Peyer's patch (tissue), 4 donors: Measurements from ENCODE around the gene PTCRA.
A peak's percentile ranks its signal among the peaks of the same experiment; 100 is the strongest.

ENCODE experiments used
- POLR2A ChIP-seq, 2 donors: fragments of 450-650 bp; IDR thresholded peaks; one replicate each; pipeline ENCODE4 v1.5.1; 2017; ENCODE audit warnings: antibody characterized with exemption in 2 of 2, mild to moderate bottlenecking in 2 of 2, moderate library complexity in 2 of 2
- TF ChIP-seq, protein P1 (sequence below), 6 experiments: fragments of 450-650 bp in 4 of 6; fragments of 200-600 bp in 2 of 6; sonication (generic) in 1 of 6; IDR thresholded peaks; one replicate each; pipeline ENCODE4 v1.5.1; 2017 to 2019; ENCODE audit warnings: antibody characterized with exemption in 6 of 6, mild to moderate bottlenecking in 3 of 6, moderate library complexity in 1 of 6

DNA sequence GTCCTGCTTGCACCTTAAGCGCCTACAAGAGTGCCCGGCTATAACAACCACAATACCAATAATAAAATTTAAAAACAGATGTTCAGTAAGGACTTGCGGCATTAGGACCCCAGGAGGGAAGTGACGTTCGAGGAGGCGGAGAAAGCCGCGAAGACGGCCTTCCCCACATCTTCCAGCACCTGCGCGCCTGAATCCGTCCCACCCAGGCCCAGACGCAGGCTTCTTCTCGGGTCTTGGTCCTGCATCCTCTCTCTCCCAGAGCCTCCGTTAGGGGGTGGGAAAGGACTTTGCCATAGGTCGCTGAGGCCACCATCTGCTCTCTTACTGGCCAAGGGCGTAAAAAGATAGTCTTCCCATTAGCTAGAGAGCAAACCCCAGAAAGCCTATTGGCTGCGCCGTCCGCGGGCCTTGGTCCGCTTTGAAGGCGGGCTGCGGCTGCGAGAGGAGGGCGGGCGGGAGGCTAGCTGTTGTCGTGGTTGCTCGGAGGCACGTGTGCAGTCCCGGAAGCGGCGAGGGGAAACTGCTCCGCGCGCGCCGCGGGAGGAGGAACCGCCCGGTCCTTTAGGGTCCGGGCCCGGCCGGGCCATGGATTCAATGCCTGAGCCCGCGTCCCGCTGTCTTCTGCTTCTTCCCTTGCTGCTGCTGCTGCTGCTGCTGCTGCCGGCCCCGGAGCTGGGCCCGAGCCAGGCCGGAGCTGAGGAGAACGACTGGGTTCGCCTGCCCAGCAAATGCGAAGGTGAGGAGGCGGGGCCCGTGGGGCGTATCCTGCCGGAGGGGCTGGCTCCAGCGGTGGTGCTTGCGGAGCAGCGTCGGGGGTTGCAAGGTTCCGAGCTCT is 13.3 kb downstream of the PTCRA start, which contains the start of gene CNPY3:
- TF ChIP-seq POLR2A (IDR thresholded peaks at IDR 0.05), result peak; percentile 69 to 75
- TF ChIP-seq, protein P1, sequence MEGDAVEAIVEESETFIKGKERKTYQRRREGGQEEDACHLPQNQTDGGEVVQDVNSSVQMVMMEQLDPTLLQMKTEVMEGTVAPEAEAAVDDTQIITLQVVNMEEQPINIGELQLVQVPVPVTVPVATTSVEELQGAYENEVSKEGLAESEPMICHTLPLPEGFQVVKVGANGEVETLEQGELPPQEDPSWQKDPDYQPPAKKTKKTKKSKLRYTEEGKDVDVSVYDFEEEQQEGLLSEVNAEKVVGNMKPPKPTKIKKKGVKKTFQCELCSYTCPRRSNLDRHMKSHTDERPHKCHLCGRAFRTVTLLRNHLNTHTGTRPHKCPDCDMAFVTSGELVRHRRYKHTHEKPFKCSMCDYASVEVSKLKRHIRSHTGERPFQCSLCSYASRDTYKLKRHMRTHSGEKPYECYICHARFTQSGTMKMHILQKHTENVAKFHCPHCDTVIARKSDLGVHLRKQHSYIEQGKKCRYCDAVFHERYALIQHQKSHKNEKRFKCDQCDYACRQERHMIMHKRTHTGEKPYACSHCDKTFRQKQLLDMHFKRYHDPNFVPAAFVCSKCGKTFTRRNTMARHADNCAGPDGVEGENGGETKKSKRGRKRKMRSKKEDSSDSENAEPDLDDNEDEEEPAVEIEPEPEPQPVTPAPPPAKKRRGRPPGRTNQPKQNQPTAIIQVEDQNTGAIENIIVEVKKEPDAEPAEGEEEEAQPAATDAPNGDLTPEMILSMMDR (IDR thresholded peaks at IDR 0.05), result peak in 2 of 6 experiments; percentile 10 to 24
